ENCODE measurements around the gene ZNF205. TPM values are rescaled to one million over a fixed set of nuclear protein-coding genes. Genes with fewer than 3 reads are reported as not detected.
A peak's percentile ranks its signal among the peaks of the same experiment; 100 is the strongest.

ZNF205 gene
- total RNA-seq, 2 donors from 2014 or later = 9.9 to 10.5 TPM

- H3K9ac ChIP-seq (ENCODE audit: low read depth in 2 of 2, low read length in 2 of 2) = no peak overlapping the region
- H3K36me3 ChIP-seq = no peaks in the 10 kb centered on the region
- H3K27me3 ChIP-seq = no peaks in the 10 kb centered on the region
- no peaks in the 10 kb centered on the region for H3K4me1 ChIP-seq
- intact Hi-C loops (cut with DNase I) = no loop called here
- H3K27ac ChIP-seq = no peak overlapping the region
- no peak for DNase-seq
- no peak for TF ChIP-seq CTCF (IDR thresholded peaks at IDR 0.05)
- no peak overlapping the region for H3K4me3 ChIP-seq
- H3K9me3 ChIP-seq = no peaks in the 10 kb centered on the region
Measured at GRCh38 chr16:3084491-3084890, 27.9 kb upstream of the ZNF205 start.

- Histone ChIP-seq H3K36me3 (no peaks in the 10 kb centered on the region), H3K9me3 (no peaks in the 10 kb centered on the region), H3K27ac (no peak overlapping the region), H3K9ac (ENCODE audit: low read depth in 2 of 2, low read length in 2 of 2) (no peak overlapping the region), H3K27me3 (no peaks in the 10 kb centered on the region), H3K4me1 (no peaks in the 10 kb centered on the region), H3K4me3 (no peak overlapping the region)
- DNase-seq = no peak
- intact Hi-C loops (cut with DNase I) = no loop called here
- no peak for TF ChIP-seq CTCF (IDR thresholded peaks at IDR 0.05)
Measured at GRCh38 chr16:3084969-3085670, 27.3 kb upstream of the ZNF205 start.

GRCh38 chr16:3085868-3086595 lies 26.4 kb upstream of the ZNF205 start:
- Histone ChIP-seq H3K9ac (ENCODE audit: low read depth in 2 of 2, low read length in 2 of 2) (no peak overlapping the region), H3K4me1 (no peaks in the 10 kb centered on the region), H3K9me3 (no peaks in the 10 kb centered on the region), H3K4me3 (no peak overlapping the region), H3K27me3 (no peaks in the 10 kb centered on the region), H3K27ac (no peak overlapping the region), H3K36me3 (no peaks in the 10 kb centered on the region)
- no peak for TF ChIP-seq CTCF (IDR thresholded peaks at IDR 0.05)
- no peak for DNase-seq
- intact Hi-C loops (cut with DNase I) = no loop called here

GRCh38 chr16:3086596-3087242 lies 25.7 kb upstream of the ZNF205 start:
- no peak overlapping the region for H3K4me3 ChIP-seq
- intact Hi-C loops (cut with DNase I) = no loop called here
- no peaks in the 10 kb centered on the region for H3K36me3 ChIP-seq
- DNase-seq = no peak
- H3K4me1 ChIP-seq = no peaks in the 10 kb centered on the region
- H3K9me3 ChIP-seq = no peaks in the 10 kb centered on the region
- TF ChIP-seq CTCF (IDR thresholded peaks at IDR 0.05) = no peak
- no peak overlapping the region for H3K27ac ChIP-seq
- peak overlapping the region in 1 of 2 donors; percentile 27 for H3K9ac ChIP-seq (ENCODE audit: low read depth in 2 of 2, low read length in 2 of 2)
- H3K27me3 ChIP-seq = no peaks in the 10 kb centered on the region

GRCh38 chr16:3087243-3088235 lies 24.8 kb upstream of the ZNF205 start:
- Histone ChIP-seq H3K27ac (no peak overlapping the region), H3K4me3 (no peak overlapping the region)
- intact Hi-C loops (cut with DNase I) = no loop called here

More at GRCh38 chr16:3087243-3088235, 24.8 kb upstream of the ZNF205 start:
- no peak for DNase-seq
- no peak overlapping the region for H3K9ac ChIP-seq (ENCODE audit: low read depth in 2 of 2, low read length in 2 of 2)
- H3K4me1 ChIP-seq = no peaks in the 10 kb centered on the region
- no peaks in the 10 kb centered on the region for H3K9me3 ChIP-seq
- H3K27me3 ChIP-seq = no peaks in the 10 kb centered on the region
- H3K36me3 ChIP-seq = no peaks in the 10 kb centered on the region
- TF ChIP-seq CTCF (IDR thresholded peaks at IDR 0.05) = peak; percentile 19

All from colonic mucosa (tissue), 4 donors.